ENCODE data around the gene HMGCS1.

The HMGCS1 gene

GRCh38 chr5:43290726-43291125, 22.5 kb downstream of the HMGCS1 start:
- ChIA-PET CTCF (no interaction called here), POLR2A (no interaction called here)
- no peak for DNase-seq (ENCODE audit: low read depth, low spot score)
- TF ChIP-seq CTCF (IDR thresholded peaks at IDR 0.05; ENCODE audit: insufficient read depth, low read length, missing control alignments) = no peak
- H3K4me3 ChIP-seq (ENCODE audit: low read depth, low read length) = no peak overlapping the region

- H3K4me3 ChIP-seq (ENCODE audit: low read depth, low read length) = no peak overlapping the region
- CTCF ChIA-PET = no interaction called here
- POLR2A ChIA-PET = no interaction called here
- DNase-seq (ENCODE audit: low read depth, low spot score) = no peak
- no peak for TF ChIP-seq CTCF (IDR thresholded peaks at IDR 0.05; ENCODE audit: insufficient read depth, low read length, missing control alignments)
These were observed 24.9 kb downstream of the HMGCS1 start for GRCh38 chr5:43288269-43288831.

- no peak overlapping the region for H3K4me3 ChIP-seq (ENCODE audit: low read depth, low read length)
- no peak for TF ChIP-seq CTCF (IDR thresholded peaks at IDR 0.05; ENCODE audit: insufficient read depth, low read length, missing control alignments)
- no peak for DNase-seq (ENCODE audit: low read depth, low spot score)
- CTCF ChIA-PET = interaction anchor here (1.0 kb wide), 1 partner anchor 22 kb away, joined by 3 read pairs; no protein-coding TSS in a partner anchor
- POLR2A ChIA-PET = no interaction called here
These were observed 25.7 kb downstream of the HMGCS1 start for GRCh38 chr5:43287493-43287892.

GRCh38 chr5:43286623-43287022, 26.6 kb downstream of the HMGCS1 start:
- no peak for TF ChIP-seq CTCF (IDR thresholded peaks at IDR 0.05; ENCODE audit: insufficient read depth, low read length, missing control alignments)
- CTCF ChIA-PET = interaction anchor here (1.0 kb wide), 1 partner anchor 21 kb away, joined by 3 read pairs; no protein-coding TSS in a partner anchor
- POLR2A ChIA-PET = no interaction called here
- H3K4me3 ChIP-seq (ENCODE audit: low read depth, low read length) = no peak overlapping the region
- no peak for DNase-seq (ENCODE audit: low read depth, low spot score)

GRCh38 chr5:43281840-43282658, 31.2 kb downstream of the HMGCS1 start:
- ChIA-PET CTCF (no interaction called here), POLR2A (no interaction called here)
- TF ChIP-seq CTCF (IDR thresholded peaks at IDR 0.05; ENCODE audit: insufficient read depth, low read length, missing control alignments) = no peak
- DNase-seq (ENCODE audit: low read depth, low spot score) = no peak
- no peak overlapping the region for H3K4me3 ChIP-seq (ENCODE audit: low read depth, low read length)

- ChIA-PET POLR2A (no interaction called here), CTCF (no interaction called here)
- TF ChIP-seq CTCF (IDR thresholded peaks at IDR 0.05; ENCODE audit: insufficient read depth, low read length, missing control alignments) = no peak
- no peak for DNase-seq (ENCODE audit: low read depth, low spot score)
- no peak overlapping the region for H3K4me3 ChIP-seq (ENCODE audit: low read depth, low read length)
These were observed 33.5 kb downstream of the HMGCS1 start for GRCh38 chr5:43279548-43280274.
